Measurements from ENCODE around the gene PIGV.
A peak's percentile ranks its signal among the peaks of the same experiment; 100 is the strongest.
"Not testable (repeated sequence)": the region's sequence is repeated elsewhere in the genome, so short reads cannot be mapped to it uniquely, and the experiment has no call there.

Gene PIGV

GRCh38 chr1:26827663-26828062 lies 39.9 kb downstream of the PIGV start:
- Mint-ChIP-seq H3K4me3 (peak overlapping the region; percentile 98), H3K27ac (peak overlapping the region; percentile 93), H3K36me3 (ENCODE audit: low read depth) (peaks cover 24% of the 10 kb centered on the region), H3K4me1 (peaks cover 68% of the 10 kb centered on the region), H3K9me3 (no peaks in the 10 kb centered on the region), H3K27me3 (no peaks in the 10 kb centered on the region)
- ATAC-seq = no peak
- DNase-seq = no peak

GRCh38 chr1:26828411-26828991 lies 40.8 kb downstream of the PIGV start:
- DNase-seq = peak; percentile 40

GRCh38 chr1:26829184-26829911 lies 41.6 kb downstream of the PIGV start:
- ATAC-seq (no peak), DNase-seq (no peak)
- no peaks in the 10 kb centered on the region for H3K27me3 Mint-ChIP-seq
- peak overlapping the region; percentile 93 for H3K27ac Mint-ChIP-seq
- H3K36me3 Mint-ChIP-seq (ENCODE audit: low read depth) = peaks cover 38% of the 10 kb centered on the region
- peak overlapping the region; percentile 98 for H3K4me3 Mint-ChIP-seq
- no peaks in the 10 kb centered on the region for H3K9me3 Mint-ChIP-seq
- peaks cover 81% of the 10 kb centered on the region for H3K4me1 Mint-ChIP-seq

More at GRCh38 chr1:26828411-26828991, 40.8 kb downstream of the PIGV start:
- H3K4me3 Mint-ChIP-seq = peak overlapping the region; percentile 98
- H3K27me3 Mint-ChIP-seq = no peaks in the 10 kb centered on the region
- H3K36me3 Mint-ChIP-seq (ENCODE audit: low read depth) = peaks cover 31% of the 10 kb centered on the region
- ATAC-seq = peak; percentile 50
- H3K9me3 Mint-ChIP-seq = no peaks in the 10 kb centered on the region
- H3K4me1 Mint-ChIP-seq = peaks cover 73% of the 10 kb centered on the region
- peak overlapping the region; percentile 93 for H3K27ac Mint-ChIP-seq

GRCh38 chr1:26831059-26831458 lies 43.3 kb downstream of the PIGV start:
- H3K4me3 Mint-ChIP-seq = no peak overlapping the region
- ATAC-seq = no peak
- DNase-seq = no peak
- peaks cover 74% of the 10 kb centered on the region for H3K4me1 Mint-ChIP-seq
- H3K36me3 Mint-ChIP-seq (ENCODE audit: low read depth) = peaks cover 49% of the 10 kb centered on the region
- peak overlapping the region; percentile 59 for H3K27ac Mint-ChIP-seq
- H3K9me3 Mint-ChIP-seq = no peaks in the 10 kb centered on the region
- no peaks in the 10 kb centered on the region for H3K27me3 Mint-ChIP-seq

DNA sequence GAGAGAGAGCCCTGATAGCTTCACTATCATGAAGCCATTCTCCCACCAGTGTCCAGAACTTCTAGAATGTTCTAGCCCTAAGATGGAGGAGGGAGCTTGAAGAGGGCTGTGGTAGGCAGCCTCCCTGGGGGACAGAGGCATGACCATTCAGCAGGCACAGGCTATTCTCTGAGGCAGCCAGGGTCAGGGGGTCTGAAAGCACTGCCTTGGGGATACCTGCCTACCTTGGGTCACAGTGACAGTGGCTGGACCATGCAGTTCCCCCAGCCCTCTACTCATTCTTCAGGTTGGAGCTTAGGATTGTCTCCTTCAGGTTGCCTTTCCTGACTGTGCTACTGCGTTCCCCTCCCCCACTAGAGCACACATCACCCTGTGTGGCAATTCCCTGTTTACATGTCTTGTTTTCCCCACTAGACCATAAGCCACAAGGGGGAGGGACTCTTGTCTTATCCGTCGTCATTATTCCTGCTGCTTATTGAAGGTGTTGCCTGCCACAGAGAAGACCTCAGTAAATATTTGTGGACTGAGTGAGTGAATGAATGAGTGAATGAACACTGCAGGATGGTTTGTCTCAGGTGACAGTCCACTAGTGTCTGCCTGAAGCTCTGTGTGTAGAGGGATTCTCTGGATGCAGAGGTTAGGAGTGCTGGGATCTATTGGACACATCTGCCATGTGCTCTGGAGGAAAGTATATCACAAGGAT lies 43.9 kb downstream of the PIGV start:
- no peaks in the 10 kb centered on the region for H3K27me3 Mint-ChIP-seq
- DNase-seq = no peak
- peaks cover 71% of the 10 kb centered on the region for H3K4me1 Mint-ChIP-seq
- H3K4me3 Mint-ChIP-seq = no peak overlapping the region
- peak overlapping the region; percentile 93 for H3K27ac Mint-ChIP-seq
- peaks cover 53% of the 10 kb centered on the region for H3K36me3 Mint-ChIP-seq (ENCODE audit: low read depth)
- no peak for ATAC-seq
- H3K9me3 Mint-ChIP-seq = no peaks in the 10 kb centered on the region

DNA sequence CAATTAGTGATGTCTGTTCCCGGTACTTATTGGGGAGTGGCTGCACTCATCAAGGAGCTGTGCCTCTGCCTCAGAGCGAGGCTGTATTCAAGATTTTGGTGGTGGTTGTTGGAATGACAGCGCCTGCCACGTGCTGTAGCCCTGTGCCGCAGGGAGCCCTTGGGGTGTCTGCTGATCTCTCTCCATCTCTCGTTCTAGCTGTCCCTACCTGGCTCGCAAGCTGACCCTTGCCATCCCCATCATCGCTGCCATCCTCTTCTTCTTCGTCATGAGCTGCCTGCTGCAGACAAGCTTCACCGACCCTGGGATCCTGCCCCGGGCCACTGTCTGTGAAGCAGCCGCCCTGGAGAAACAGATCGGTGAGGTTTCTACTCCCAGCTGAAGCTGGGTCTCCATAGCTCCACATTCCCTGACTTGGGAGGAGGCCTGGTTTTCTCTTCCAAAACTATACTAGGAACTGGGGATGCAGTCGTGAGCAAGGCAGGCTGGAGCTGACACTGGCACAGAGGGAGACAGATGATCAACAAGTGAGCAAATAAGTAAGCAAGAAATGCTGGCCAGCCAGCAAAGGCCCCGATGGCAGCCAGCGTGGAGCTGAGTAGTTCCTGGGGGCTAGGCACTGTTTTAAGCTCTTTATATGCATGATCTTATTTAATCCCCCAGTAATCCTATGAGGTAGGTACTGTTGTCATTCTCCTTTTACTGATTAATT lies 44.7 kb downstream of the PIGV start:
- H3K4me3 Mint-ChIP-seq = peak overlapping the region; percentile 72
- peak overlapping the region; percentile 93 for H3K27ac Mint-ChIP-seq
- no peaks in the 10 kb centered on the region for H3K9me3 Mint-ChIP-seq
- H3K27me3 Mint-ChIP-seq = no peaks in the 10 kb centered on the region
- peaks cover 70% of the 10 kb centered on the region for H3K4me1 Mint-ChIP-seq
- DNase-seq (no peak), ATAC-seq (no peak)
- peaks cover 53% of the 10 kb centered on the region for H3K36me3 Mint-ChIP-seq (ENCODE audit: low read depth)

- Mint-ChIP-seq H3K9me3 (no peaks in the 10 kb centered on the region), H3K4me1 (peaks cover 64% of the 10 kb centered on the region), H3K4me3 (peak overlapping the region; percentile 72), H3K27me3 (no peaks in the 10 kb centered on the region), H3K36me3 (ENCODE audit: low read depth) (peaks cover 59% of the 10 kb centered on the region), H3K27ac (peak overlapping the region; percentile 93)
- DNase-seq = peak; percentile 83
- ATAC-seq = peak; percentile 96
These were observed 46.0 kb downstream of the PIGV start for GRCh38 chr1:26833432-26834405.

DNA sequence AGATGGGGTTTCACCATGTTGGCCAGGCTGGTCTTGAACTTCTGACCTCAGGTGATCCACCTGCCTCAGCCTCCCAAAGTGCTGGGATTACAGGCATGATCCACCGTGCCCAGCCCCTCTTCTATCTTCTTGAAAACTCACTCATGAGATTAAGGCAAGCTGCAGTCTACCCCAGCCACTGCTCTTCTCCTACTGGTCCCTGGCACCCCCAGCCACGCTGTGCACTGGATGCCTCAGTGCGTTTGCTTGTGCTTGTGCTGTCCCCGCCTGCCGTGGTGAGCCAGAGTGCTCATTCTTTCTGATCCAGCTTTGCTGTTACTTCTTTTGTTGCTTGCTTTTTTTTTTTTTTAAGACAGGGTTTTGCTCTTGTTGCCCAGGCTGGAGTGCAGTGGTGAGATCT lies 49.9 kb downstream of the PIGV start:
- not testable (repeated sequence) for ATAC-seq, DNase-seq, H3K4me3 Mint-ChIP-seq, H3K9me3 Mint-ChIP-seq, H3K27ac Mint-ChIP-seq, H3K27me3 Mint-ChIP-seq
- peaks cover 35% of the 10 kb centered on the region for H3K4me1 Mint-ChIP-seq
- H3K36me3 Mint-ChIP-seq (ENCODE audit: low read depth) = peaks cover 57% of the 10 kb centered on the region

DNA sequence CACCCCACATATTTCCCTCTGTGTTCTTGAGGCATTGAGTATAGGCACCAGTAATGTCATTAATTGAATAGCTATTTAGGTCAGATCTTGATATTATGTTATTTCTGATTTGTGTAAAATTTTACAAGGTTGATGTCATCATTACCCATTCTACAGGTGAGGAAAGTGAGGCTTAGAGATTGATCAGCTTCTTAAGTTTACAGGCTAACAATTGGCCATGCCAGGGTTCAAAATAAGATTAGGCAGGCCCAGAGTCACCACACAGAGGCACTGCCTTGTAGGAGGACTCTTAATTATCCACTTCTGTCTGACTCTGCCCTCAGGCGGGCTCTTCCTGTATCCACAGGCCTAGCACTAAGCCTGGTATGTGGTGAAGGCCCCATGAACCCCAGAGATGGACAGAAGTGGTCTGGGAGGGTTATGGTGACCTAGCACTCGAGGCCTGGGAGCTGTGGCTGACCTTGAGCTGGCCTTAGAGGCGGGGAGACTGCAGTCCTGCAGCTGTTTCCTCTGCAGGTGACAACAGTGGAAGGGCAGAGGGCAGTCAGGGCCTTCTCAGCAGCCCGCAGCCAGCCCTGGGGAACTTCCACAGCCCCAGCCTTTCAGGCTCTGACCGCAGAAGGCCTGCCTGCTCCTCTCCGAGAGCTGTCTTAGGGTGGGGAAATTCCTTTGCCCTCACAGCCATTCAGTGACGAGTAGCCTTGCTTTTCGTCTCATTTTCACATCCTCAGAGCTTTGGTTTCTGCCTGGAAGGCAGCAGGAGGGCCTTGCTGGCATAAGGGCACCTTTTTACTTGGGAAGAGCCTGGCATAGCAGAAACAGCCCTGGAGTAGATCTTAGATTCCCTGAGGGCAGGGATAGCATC lies 51.0 kb downstream of the PIGV start:
- Mint-ChIP-seq H3K36me3 (ENCODE audit: low read depth) (peaks cover 52% of the 10 kb centered on the region), H3K27ac (peak overlapping the region; percentile 58), H3K4me3 (no peak overlapping the region), H3K9me3 (no peaks in the 10 kb centered on the region), H3K4me1 (peaks cover 24% of the 10 kb centered on the region), H3K27me3 (no peaks in the 10 kb centered on the region)
- ATAC-seq (peak; percentile 91), DNase-seq (no peak)

DNA sequence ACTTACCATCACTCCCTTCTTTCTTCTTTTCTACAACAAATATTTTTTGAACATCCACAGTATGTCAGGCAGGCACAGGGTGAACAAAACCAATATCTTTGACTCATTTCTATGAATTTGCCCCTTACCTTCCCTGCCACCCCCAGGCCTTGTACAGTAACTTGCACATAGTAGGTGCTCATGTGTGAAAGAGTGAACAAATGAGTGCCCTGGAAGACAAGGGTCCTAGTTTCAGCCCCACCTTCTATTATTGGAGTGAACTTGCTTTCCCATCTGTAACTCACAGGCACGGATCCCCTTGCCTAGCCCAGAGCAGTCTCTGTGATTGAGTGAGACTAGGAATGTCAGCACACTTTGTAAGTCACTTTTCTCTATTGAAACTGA lies 51.6 kb downstream of the PIGV start:
- no peak overlapping the region for H3K4me3 Mint-ChIP-seq
- H3K27me3 Mint-ChIP-seq = no peaks in the 10 kb centered on the region
- DNase-seq (no peak), ATAC-seq (no peak)
- peaks cover 51% of the 10 kb centered on the region for H3K36me3 Mint-ChIP-seq (ENCODE audit: low read depth)
- H3K27ac Mint-ChIP-seq = peak overlapping the region; percentile 58
- peaks cover 19% of the 10 kb centered on the region for H3K4me1 Mint-ChIP-seq
- no peaks in the 10 kb centered on the region for H3K9me3 Mint-ChIP-seq

DNA sequence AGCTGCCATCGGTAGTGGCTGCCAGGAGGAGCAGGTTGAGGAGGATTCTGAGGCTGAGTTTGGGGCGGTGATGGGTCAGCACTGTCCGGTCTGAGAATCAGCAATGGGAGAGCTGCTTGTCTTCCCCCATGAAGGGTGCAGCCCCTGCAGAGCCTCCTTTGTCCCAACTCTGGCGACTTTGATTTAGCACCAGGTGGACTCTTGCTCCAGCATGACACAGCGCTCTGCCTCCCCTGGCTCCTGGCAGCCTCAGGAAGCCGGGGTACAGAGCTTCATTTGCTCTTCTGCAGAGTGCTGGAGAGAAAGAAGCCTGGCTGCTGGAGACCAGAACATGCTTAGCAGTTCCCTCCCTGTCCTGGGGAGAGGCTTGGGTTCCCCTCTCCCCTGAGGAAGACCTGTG lies 52.0 kb downstream of the PIGV start:
- H3K4me3 Mint-ChIP-seq = no peak overlapping the region
- H3K27ac Mint-ChIP-seq = no peak overlapping the region
- no peak for DNase-seq
- ATAC-seq = no peak
- H3K36me3 Mint-ChIP-seq (ENCODE audit: low read depth) = peaks cover 50% of the 10 kb centered on the region
- no peaks in the 10 kb centered on the region for H3K27me3 Mint-ChIP-seq
- H3K9me3 Mint-ChIP-seq = no peaks in the 10 kb centered on the region
- peaks cover 19% of the 10 kb centered on the region for H3K4me1 Mint-ChIP-seq

DNA sequence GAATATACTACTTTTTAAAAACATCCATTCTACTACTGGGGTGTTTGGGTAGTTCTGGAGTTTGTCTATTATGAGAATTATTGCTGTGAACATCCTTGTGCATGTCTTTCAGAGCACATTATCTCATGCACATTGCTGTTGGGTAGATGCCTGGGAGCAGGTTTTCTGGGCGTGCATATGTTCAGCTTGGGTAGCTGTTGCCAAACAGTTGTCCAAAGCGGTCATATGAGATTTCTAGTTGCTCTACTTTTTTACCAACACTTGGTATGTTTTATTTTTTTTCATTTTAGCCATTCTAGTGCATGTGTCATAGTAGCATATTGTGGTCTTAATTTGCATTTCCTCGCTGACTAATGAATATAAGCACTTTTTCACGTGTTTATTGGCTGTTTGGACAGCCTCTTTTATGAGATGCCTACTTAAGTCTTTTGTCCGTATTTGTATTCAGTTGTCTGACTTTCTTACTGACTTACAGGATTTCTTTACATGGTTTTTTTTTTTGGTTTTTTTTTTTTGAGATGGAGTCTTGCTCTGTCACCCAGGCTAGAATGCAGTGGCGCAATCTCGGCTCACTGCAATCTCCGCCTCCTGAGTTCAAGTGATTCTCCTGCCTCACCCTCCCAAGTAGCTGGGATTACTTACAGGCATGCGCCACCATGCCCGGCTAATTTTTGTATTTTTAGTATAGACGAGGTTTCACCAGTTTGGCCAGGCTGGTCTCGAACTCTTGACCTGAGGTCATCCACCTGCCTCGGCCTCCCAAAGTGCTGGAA lies 56.9 kb downstream of the PIGV start:
- DNase-seq = no peak
- H3K4me3 Mint-ChIP-seq = no peak overlapping the region
- peaks cover 43% of the 10 kb centered on the region for H3K36me3 Mint-ChIP-seq (ENCODE audit: low read depth)
- no peaks in the 10 kb centered on the region for H3K9me3 Mint-ChIP-seq
- no peak overlapping the region for H3K27ac Mint-ChIP-seq
- H3K27me3 Mint-ChIP-seq = no peaks in the 10 kb centered on the region
- ATAC-seq = no peak
- peaks cover 6% of the 10 kb centered on the region for H3K4me1 Mint-ChIP-seq

All from activated naive CD8-positive, alpha-beta T cell treated with anti-CD3 and anti-CD28 coated beads, Interleukin-2, amount 50 U/mL, for 24 hours (primary cell).